Measurements from ENCODE around the gene CTBP1. TPM values are rescaled to one million over a fixed set of nuclear protein-coding genes. Genes with fewer than 3 reads are reported as not detected.

The CTBP1 gene
- total and polyA plus RNA-seq, 9 of the 15 experiments (the other 6 are each of a cell fraction or from before 2014, with no cell fraction given): 14.5 to 162 (median 68.2) TPM

- POLR2A ChIA-PET: no interaction called here
- no peak overlapping the region for H3K4me3 ChIP-seq
- H3K4me2 ChIP-seq (ENCODE audit: insufficient read depth, low read length): no peak overlapping the region
- H2AFZ ChIP-seq (ENCODE audit: low read depth, low read length): no peak overlapping the region
- FAIRE-seq (no peak), DNase-seq (ENCODE audit: extremely low read depth in 1 of 4, low spot score in 3 of 4) (no peak), ATAC-seq (no peak)
- H3K27ac ChIP-seq (ENCODE audit: extremely low read depth, low read depth, low read length): no peak overlapping the region
- peaks cover 27 to 39% of the 10 kb centered on the region in 2 experiments for H3K27me3 ChIP-seq (ENCODE audit: control insufficient read depth in 2 of 2, insufficient read depth in 2 of 2, low read length in 2 of 2)
- H3K9ac ChIP-seq (ENCODE audit: insufficient read depth in 1 of 2, low read depth in 2 of 2, low read length in 2 of 2): no peak overlapping the region
- WGBS (ENCODE audit: insufficient coverage, low coverage, missing lambda C conversion rate): 11% methylated on average over 2 of the region's 2 CpGs
- no TSS peak for BruUV-seq (replicated peaks)
- H4K20me1 ChIP-seq (replicated peaks; ENCODE audit: control insufficient read depth, insufficient read depth, low read length): no peaks in the 10 kb centered on the region
- H3K79me2 ChIP-seq (ENCODE audit: control insufficient read depth, insufficient read depth, low read length): no peaks in the 10 kb centered on the region
- no peak for TF ChIP-seq GTF2F1 (IDR thresholded peaks at IDR 0.05; ENCODE audit: low read depth, low read length)
- TF ChIP-seq RBM17 (IDR thresholded peaks at IDR 0.05; ENCODE audit: borderline replicate concordance, low read depth, low read length): no peak
- TF ChIP-seq HSF4 (CRISPR knock-in tag; IDR thresholded peaks at IDR 0.05; ENCODE audit: borderline replicate concordance): no peak
- no peak for TF ChIP-seq SMARCC2 (IDR thresholded peaks at IDR 0.05; ENCODE audit: low read depth)
- no peak for TF ChIP-seq NFYB (IDR thresholded peaks at IDR 0.05; ENCODE audit: extremely low read depth, insufficient read length)
- intact Hi-C loops (cut with micrococcal nuclease): no loop called here
- peaks cover 0 to 4% of the 10 kb centered on the region in 2 experiments; a peak in 2 of 5 replicates for H3K4me1 ChIP-seq (replicated peaks in 1 of 2; ENCODE audit: control insufficient read depth in 2 of 2, insufficient read depth in 2 of 2, low read length in 2 of 2)
- H3K36me3 ChIP-seq (ENCODE audit: control insufficient read depth, insufficient read depth, low read length): no peaks in the 10 kb centered on the region
- in situ Hi-C loops (cut with MboI): no loop called here
- no peaks in the 10 kb centered on the region; the same call in none of the 2 replicates for H3K9me3 ChIP-seq (replicated peaks; ENCODE audit: control insufficient read depth, insufficient read depth, low read depth, low read length)
- no peaks in the 10 kb centered on the region for H3K9me1 ChIP-seq (ENCODE audit: control insufficient read depth, insufficient read depth, low read length)
- CTCF ChIA-PET (ENCODE audit: low intra/inter-chr PET ratio): no interaction called here
Measured at GRCh38 chr4:1258457-1258856, 9.5 kb upstream of the CTBP1 start.

- Histone ChIP-seq H3K27me3 (ENCODE audit: control insufficient read depth in 2 of 2, insufficient read depth in 2 of 2, low read length in 2 of 2) (peaks cover 10 to 16% of the 10 kb centered on the region in 2 experiments), H3K36me3 (ENCODE audit: control insufficient read depth, insufficient read depth, low read length) (peaks cover 11% of the 10 kb centered on the region; the same call in 1 of the 3 replicates), H3K27ac (ENCODE audit: extremely low read depth, low read depth, low read length) (no peak overlapping the region), H3K9me1 (ENCODE audit: control insufficient read depth, insufficient read depth, low read length) (no peaks in the 10 kb centered on the region), H3K79me2 (ENCODE audit: control insufficient read depth, insufficient read depth, low read length) (peaks cover 1% of the 10 kb centered on the region; the same call in 1 of the 3 replicates), H3K4me3 (no peak overlapping the region), H3K4me2 (ENCODE audit: insufficient read depth, low read length) (no peak overlapping the region), H3K9ac (ENCODE audit: insufficient read depth in 1 of 2, low read depth in 2 of 2, low read length in 2 of 2) (no peak overlapping the region), H3K9me3 (replicated peaks; ENCODE audit: control insufficient read depth, insufficient read depth, low read depth, low read length) (peaks cover 8% of the 10 kb centered on the region), H3K4me1 (replicated peaks in 1 of 2; ENCODE audit: control insufficient read depth in 2 of 2, insufficient read depth in 2 of 2, low read length in 2 of 2) (peaks cover 0 to 6% of the 10 kb centered on the region in 2 experiments; a peak in 1 of 5 replicates), H2AFZ (ENCODE audit: low read depth, low read length) (no peak overlapping the region), H4K20me1 (replicated peaks; ENCODE audit: control insufficient read depth, insufficient read depth, low read length) (no peaks in the 10 kb centered on the region)
- 6% methylated on average over 2 of the region's 2 CpGs for WGBS (ENCODE audit: insufficient coverage, low coverage, missing lambda C conversion rate)
- CTCF ChIA-PET (ENCODE audit: low intra/inter-chr PET ratio): no interaction called here
- BruUV-seq (replicated peaks): no TSS peak
- no peak for TF ChIP-seq ZBTB49 (CRISPR knock-in tag; IDR thresholded peaks at IDR 0.05; ENCODE audit: borderline replicate concordance)
- no peak for TF ChIP-seq KDM5B (IDR thresholded peaks at IDR 0.05; ENCODE audit: insufficient replicate concordance, low read depth, low read length)
- TF ChIP-seq ZKSCAN8 (CRISPR knock-in tag; IDR thresholded peaks at IDR 0.05): no peak
- intact Hi-C loops (cut with micrococcal nuclease): no loop called here
- ATAC-seq (no peak), DNase-seq (ENCODE audit: extremely low read depth in 1 of 4, low spot score in 3 of 4) (no peak), FAIRE-seq (no peak)
- in situ Hi-C loops (cut with MboI): no loop called here
- POLR2A ChIA-PET: interaction anchor here (1.0 kb wide), 1 partner anchor 11 kb away, joined by 3 read pairs; no protein-coding TSS in a partner anchor
Measured at GRCh38 chr4:1255699-1256098, 6.8 kb upstream of the CTBP1 start.

All from K562 (cell line).